H1 (cell line): Measurements from ENCODE around the gene PRKAG3. TPM values are rescaled to one million over a fixed set of nuclear protein-coding genes. Genes with fewer than 3 reads are reported as not detected.
A peak's percentile ranks its signal among the peaks of the same experiment; 100 is the strongest.

Experiments
- CTCF ChIA-PET: fragments of 300-600 bp; sonication (Branson Sonifier 250); formaldehyde crosslinking; loops from one replicate; lab custom pipeline; 2021; ENCODE audit not compliant: partially characterized antibody; lab: Charles Lee
- POLR2A ChIA-PET: fragments of 300-600 bp; sonication (Branson Sonifier 250); formaldehyde crosslinking; loops from one replicate; lab custom pipeline; 2021; ENCODE audit warnings: inconsistent platforms; ENCODE audit not compliant: partially characterized antibody; lab: Charles Lee
- DNase-seq, 2 experiments: peaks; one replicate each; pipeline versions ENCODE4 v3.0.0 to v3.0.0-alpha.2; 2010 to 2022; ENCODE audit warnings: low spot score in 2 of 2, low read depth in 1 of 2, mixed read lengths in 1 of 2
- FAIRE-seq: peaks from 2 replicates; lab custom pipeline; 2011; peaks lifted over from hg19 to GRCh38; lab: Jason Lieb, UNC
- H2AFZ ChIP-seq: 2 replicates; pipeline ENCODE4 v1.8.1; 2012; ENCODE audit warnings: low read length, inconsistent platforms
- H2AK5ac ChIP-seq: 2 replicates; pipeline ENCODE4 v1.6.1; 2013; ENCODE audit warnings: low read depth, low read length
- H2BK120ac ChIP-seq: replicated peaks from 2 replicates; pipeline ENCODE3; 2013; ENCODE audit warnings: low read depth, low read length, inconsistent platforms
- H2BK12ac ChIP-seq: 2 replicates; pipeline ENCODE4 v1.6.1; 2013; ENCODE audit warnings: low read depth, low read length
- H2BK15ac ChIP-seq: 2 replicates; pipeline ENCODE4 v1.6.1; 2013; ENCODE audit warnings: low read length
- H2BK20ac ChIP-seq: 2 replicates; pipeline ENCODE4 v1.6.1; 2013; ENCODE audit warnings: low read length
- H2BK5ac ChIP-seq: 2 replicates; pipeline ENCODE4 v1.6.1; 2013; ENCODE audit warnings: low read depth, low read length
- H3K14ac ChIP-seq: 2 replicates; pipeline ENCODE4 v1.6.1; 2013; ENCODE audit warnings: inconsistent platforms; ENCODE audit not compliant: insufficient read length
- H3K18ac ChIP-seq: 2 replicates; pipeline ENCODE4 v1.6.1; 2013; ENCODE audit warnings: low read length; ENCODE audit errors: extremely low read depth
- H3K23ac ChIP-seq: 2 replicates; pipeline ENCODE4 v1.6.1; 2013; ENCODE audit warnings: inconsistent platforms; ENCODE audit not compliant: insufficient read length
- H3K23me2 ChIP-seq: 2 replicates; pipeline ENCODE4 v1.6.1; 2013; ENCODE audit warnings: low read depth, low read length
- H3K27ac ChIP-seq: 2 replicates; pipeline ENCODE4 v1.6.1; 2011; ENCODE audit warnings: low read depth, low read length, inconsistent platforms
- H3K27me3 ChIP-seq, 4 experiments: replicated peaks in 1 of 4; 1 replicate in 1 of 4; 2 replicates in 3 of 4; pipeline versions ENCODE4 v1.6.1 to v1.8.1; 2011 to 2013; ENCODE audit warnings: low read length in 3 of 4, mild to moderate bottlenecking in 3 of 4, inconsistent platforms in 2 of 4, mixed read lengths in 2 of 4, moderate library complexity in 1 of 4; ENCODE audit not compliant: control insufficient read depth in 3 of 4, insufficient read depth in 3 of 4; ENCODE audit errors: extremely low read depth in 1 of 4
- H3K36me3 ChIP-seq, 4 experiments: 2 replicates each; pipeline versions ENCODE4 v1.6.1 to v1.8.1; 2011 to 2013; ENCODE audit warnings: mild to moderate bottlenecking in 4 of 4, low read length in 3 of 4, moderate library complexity in 2 of 4, control low read depth in 1 of 4, inconsistent platforms in 1 of 4; ENCODE audit not compliant: insufficient read depth in 4 of 4, control insufficient read depth in 2 of 4
- H3K4ac ChIP-seq: replicated peaks from 2 replicates; pipeline ENCODE3; 2013; ENCODE audit warnings: low read length, low read depth, mixed read lengths, inconsistent platforms; ENCODE audit not compliant: insufficient read length
- H3K4me1 ChIP-seq, 4 experiments: replicated peaks in 1 of 4; 1 replicate in 1 of 4; 2 replicates in 3 of 4; pipeline versions ENCODE4 v1.6.1 to v1.8.1; 2011 to 2013; ENCODE audit warnings: low read length in 3 of 4, inconsistent platforms in 2 of 4, mixed read lengths in 1 of 4; ENCODE audit not compliant: insufficient read depth in 4 of 4, control insufficient read depth in 3 of 4
- H3K4me2 ChIP-seq, 2 experiments: 2 replicates each; pipeline versions ENCODE4 v1.6.1 to v1.8.1; 2011 to 2013; ENCODE audit warnings: low read depth in 2 of 2, low read length in 2 of 2, control low read depth in 1 of 2, inconsistent platforms in 1 of 2, mild to moderate bottlenecking in 1 of 2; ENCODE audit not compliant: insufficient read depth in 1 of 2
- H3K4me3 ChIP-seq, 4 experiments: fragments of 200-600, 300-600 bp in 1 of 4; sonication (generic), shearing (Covaris generic), sonication (Bioruptor Twin) in 1 of 4; 2 replicates each; pipeline versions ENCODE4 v1.5.1 to v1.8.1; 2011 to 2016; ENCODE audit warnings: low read length in 4 of 4, low read depth in 3 of 4, control low read depth in 2 of 4, inconsistent platforms in 2 of 4, mild to moderate bottlenecking in 2 of 4, mixed read lengths in 1 of 4, moderate library complexity in 1 of 4; ENCODE audit not compliant: insufficient read depth in 2 of 4; ENCODE audit errors: extremely low read depth in 1 of 4
- H3K56ac ChIP-seq: replicated peaks from 2 replicates; pipeline ENCODE3; 2013; ENCODE audit warnings: low read depth, mild to moderate bottlenecking, mixed read lengths, low read length, inconsistent platforms; ENCODE audit not compliant: insufficient read length
- H3K79me1 ChIP-seq: 2 replicates; pipeline ENCODE4 v1.6.1; 2013; ENCODE audit warnings: low read depth, low read length, control low read depth
- H3K79me2 ChIP-seq, 2 experiments: 2 replicates each; pipeline versions ENCODE4 v1.6.1 to v1.8.1; 2012 to 2013; ENCODE audit warnings: low read length in 2 of 2, mild to moderate bottlenecking in 2 of 2, inconsistent platforms in 1 of 2; ENCODE audit not compliant: insufficient read depth in 2 of 2, control insufficient read depth in 1 of 2
- H3K9ac ChIP-seq, 4 experiments: replicated peaks in 1 of 4; 1 replicate in 1 of 4; 2 replicates in 3 of 4; pipeline versions ENCODE4 v1.6.1 to v1.8.1; 2011 to 2013; ENCODE audit warnings: low read depth in 3 of 4, low read length in 3 of 4, control low read depth in 2 of 4, mild to moderate bottlenecking in 2 of 4, moderate library complexity in 2 of 4, inconsistent platforms in 1 of 4; ENCODE audit errors: extremely low read depth in 1 of 4
- H3K9me3 ChIP-seq, 2 experiments: 2 replicates each; pipeline versions ENCODE4 v1.6.1 to v1.8.1; 2012 to 2013; ENCODE audit warnings: mild to moderate bottlenecking in 2 of 2, moderate library complexity in 2 of 2, control low read depth in 1 of 2, inconsistent platforms in 1 of 2, low read depth in 1 of 2, low read length in 1 of 2, mixed read lengths in 1 of 2; ENCODE audit not compliant: insufficient read depth in 2 of 2
- H4K20me1 ChIP-seq, 2 experiments: replicated peaks in 1 of 2; 2 replicates each; pipeline versions ENCODE3 to v1.8.1; 2011 to 2013; ENCODE audit warnings: inconsistent platforms in 2 of 2, low read length in 2 of 2, mild to moderate bottlenecking in 1 of 2; ENCODE audit not compliant: insufficient read depth in 2 of 2, control insufficient read depth in 1 of 2
- H4K5ac ChIP-seq: 2 replicates; pipeline ENCODE4 v1.6.1; 2013; ENCODE audit warnings: low read length, low read depth, mixed read lengths, inconsistent platforms; ENCODE audit not compliant: insufficient read length
- H4K8ac ChIP-seq: 2 replicates; pipeline ENCODE4 v1.8.0; 2013; ENCODE audit warnings: mild to moderate bottlenecking, moderate library complexity, low read length, inconsistent platforms; ENCODE audit not compliant: insufficient read depth; ENCODE audit errors: extremely low read depth
- H4K91ac ChIP-seq: replicated peaks from 2 replicates; pipeline ENCODE3; 2013; ENCODE audit warnings: low read length, mixed read lengths, inconsistent platforms; ENCODE audit not compliant: insufficient read length
- ATF3 ChIP-seq: IDR thresholded peaks from 2 replicates; pipeline ENCODE4 v1.6.1; 2011; ENCODE audit warnings: low read depth, mild to moderate bottlenecking, low read length; ENCODE audit not compliant: insufficient read depth
- CBX8 ChIP-seq: fragments of 300-800, 300-1000 bp; sonication (generic); IDR thresholded peaks from 2 replicates; pipeline ENCODE4 v1.7.1; 2016; ENCODE audit warnings: low read depth, low read length, borderline replicate concordance
- E2F6 ChIP-seq: IDR thresholded peaks from 2 replicates; pipeline ENCODE4 v1.6.1; 2012; ENCODE audit warnings: inconsistent platforms
- EP300 ChIP-seq, 2 experiments: IDR thresholded peaks; 1 replicate in 1 of 2; 2 replicates in 1 of 2; pipeline ENCODE4 v1.6.1; 2011 to 2012; ENCODE audit warnings: low read depth in 2 of 2, low read length in 2 of 2, mild to moderate bottlenecking in 2 of 2, borderline replicate concordance in 1 of 2, inconsistent platforms in 1 of 2, moderate library complexity in 1 of 2
- KDM5A ChIP-seq: fragments of 200-600 bp; IDR thresholded peaks from 2 replicates; pipeline ENCODE4 v1.7.1; 2012; ENCODE audit warnings: mild to moderate bottlenecking, low read length, inconsistent platforms, mixed read lengths
- POLR2AphosphoS5 ChIP-seq: IDR thresholded peaks from 2 replicates; pipeline ENCODE4 v1.6.1; 2011; ENCODE audit warnings: low read depth, low read length
- POU5F1 ChIP-seq: IDR thresholded peaks from 2 replicates; pipeline ENCODE4 v1.6.1; 2011; ENCODE audit warnings: low read depth, mild to moderate bottlenecking, low read length, moderate library complexity
- RXRA ChIP-seq: IDR thresholded peaks from 2 replicates; pipeline ENCODE4 v1.6.1; 2011; ENCODE audit warnings: low read depth, mild to moderate bottlenecking, low read length, moderate library complexity; ENCODE audit not compliant: insufficient read depth
- SIRT6 ChIP-seq: IDR thresholded peaks from one replicate; pipeline ENCODE4 v1.7.1; 2012; ENCODE audit warnings: low read length, inconsistent platforms
- SP2 ChIP-seq: IDR thresholded peaks from 2 replicates; pipeline ENCODE4 v1.6.1; 2012; ENCODE audit warnings: mild to moderate bottlenecking, low read length, inconsistent platforms
- WGBS, 2 experiments: shearing (Covaris generic) in 1 of 2; methylation state at CpG; one replicate each; pipeline versions ENCODE4 v1.1.6 to v1.1.7; 2013 to 2015; ENCODE audit warnings: low lambda C conversion rate in 2 of 2, mixed read lengths in 2 of 2, inconsistent platforms in 1 of 2, low coverage in 1 of 2, missing lambda C conversion rate in 1 of 2; ENCODE audit not compliant: insufficient replicate concordance in 2 of 2, insufficient coverage in 1 of 2, insufficient read length in 1 of 2; ENCODE audit errors: extremely low coverage in 1 of 2, missing lambda C conversion rate in 1 of 2; 5-methylcytosine and 5-hydroxymethylcytosine counted together
- polyA plus RNA-seq, 7 experiments: library from polyadenylated mRNA; depleted of rRNA in 3 of 7; stranded (reverse) in 5 of 7; unstranded in 2 of 7; fragments of >200 nt in 5 of 7; fragments of 200-250 nt in 2 of 7; gene quantifications; 1 replicate in 5 of 7; 2 replicates in 1 of 7; 4 replicates in 1 of 7; pipeline versions ENCODE4 v1.2.1 to v1.2.3, GENCODE V29; 2011 to 2013; ENCODE audit warnings: missing spikeins in 2 of 7, mixed read lengths in 2 of 7
- total RNA-seq: library from RNA; stranded (reverse); fragmentation: NEBNext Ultra II Directional; extraction: Animal tissue kit (Norgen Biotek cat#: 25700); gene quantifications from 2 replicates; pipeline ENCODE4 v1.2.1, GENCODE V29; 2021

Gene PRKAG3
- total and polyA plus RNA-seq, 2 of the 8 experiments (the other 6 are each of a cell fraction or from before 2014, with no cell fraction given), result not detected

- H2BK15ac ChIP-seq, result 0 out of 2 replicates have a peak overlapping the region, but pooled peaks have one; percentile 31
- H3K79me1 ChIP-seq, result no peaks in the 10 kb centered on the region
- H3K27ac ChIP-seq, result no peak overlapping the region
- no peak overlapping the region for H3K18ac ChIP-seq
- H2BK20ac ChIP-seq, result no peak overlapping the region
- H4K20me1 ChIP-seq, result no peaks in the 10 kb centered on the region
- no peak overlapping the region for H3K23ac ChIP-seq
- no peak overlapping the region for H2BK120ac ChIP-seq
- no peak overlapping the region for H3K4me3 ChIP-seq
- H2BK12ac ChIP-seq, result 0 out of 2 replicates have a peak overlapping the region, but pooled peaks have one; percentile 27
- H4K8ac ChIP-seq, result no peak overlapping the region
- no peak for FAIRE-seq
- POLR2A ChIA-PET, result no interaction called here
- no peak for DNase-seq
- H3K27me3 ChIP-seq, result no peaks in the 10 kb centered on the region
- no peak overlapping the region for H3K56ac ChIP-seq
- H2AFZ ChIP-seq, result no peak overlapping the region; the same call in 1 of the 2 replicates
- no peak for TF ChIP-seq ATF3
- no peak for TF ChIP-seq POU5F1
- no peak for TF ChIP-seq RXRA
- TF ChIP-seq EP300 (IDR thresholded peaks at IDR 0.05; ENCODE audit: borderline replicate concordance in 1 of 2, low read depth in 2 of 2, low read length in 2 of 2), result no peak
- no peak for TF ChIP-seq CBX8
- no peak for TF ChIP-seq SIRT6
- no peak for TF ChIP-seq KDM5A
- TF ChIP-seq POLR2AphosphoS5, result no peak
- TF ChIP-seq E2F6, result no peak
- no peak for TF ChIP-seq SP2
- no peaks in the 10 kb centered on the region for H3K23me2 ChIP-seq
- H3K9me3 ChIP-seq, result peaks cover 0 to 8% of the 10 kb centered on the region in 2 experiments; a peak in 2 of 4 replicates
- no peak overlapping the region for H2BK5ac ChIP-seq
- no peak overlapping the region for H4K91ac ChIP-seq
- no peak overlapping the region for H3K4ac ChIP-seq
- no peak overlapping the region for H3K9ac ChIP-seq
- H3K14ac ChIP-seq, result no peak overlapping the region
- no peaks in the 10 kb centered on the region for H3K36me3 ChIP-seq
- H2AK5ac ChIP-seq, result no peak overlapping the region
- WGBS, 2 experiments, result 92% methylated on average over 6 of the region's 6 CpGs; no CpG with 5 or more reads in 1 of the 2 experiments
- CTCF ChIA-PET, result no interaction called here
- peaks cover 0 to 10% (median 1%) of the 10 kb centered on the region in 4 experiments; a peak in 3 of 7 replicates for H3K4me1 ChIP-seq
- H3K79me2 ChIP-seq, result no peaks in the 10 kb centered on the region
- no peak overlapping the region for H4K5ac ChIP-seq
- H3K4me2 ChIP-seq, result no peak overlapping the region; a peak in 1 of 4 replicates
Measured at GRCh38 chr2:218799990-218800389, 31.6 kb downstream of the PRKAG3 start.
